HG02763 (cell line): ENCODE results near the gene ACSF3.
"Not testable (repeated sequence)": the region's sequence is repeated elsewhere in the genome, so short reads cannot be mapped to it uniquely, and the experiment has no call there.

Source experiments
- ATAC-seq: cut with Tn5 transposase; IDR thresholded peaks from one replicate; pipeline ENCODE4 v1.9.1; 2021; ENCODE audit warnings: mild to moderate bottlenecking, moderate library complexity; ENCODE audit not compliant: unreplicated experiment

ACSF3 gene

GRCh38 chr16:89172171-89172527, 78.5 kb downstream of the ACSF3 start:
- ATAC-seq, result no peak

- no peak for ATAC-seq
Measured at GRCh38 chr16:89172528-89173173, 79.0 kb downstream of the ACSF3 start.

GRCh38 chr16:89173174-89173921, 79.7 kb downstream of the ACSF3 start:
- ATAC-seq, result no peak

GRCh38 chr16:89174055-89174827, 80.6 kb downstream of the ACSF3 start:
- ATAC-seq, result no peak

GRCh38 chr16:89174877-89175276, 81.2 kb downstream of the ACSF3 start:
- no peak for ATAC-seq

GRCh38 chr16:89175280-89176146, 81.9 kb downstream of the ACSF3 start:
- ATAC-seq, result no peak

- ATAC-seq, result no peak
Measured at GRCh38 chr16:89176147-89176690, 82.6 kb downstream of the ACSF3 start.

- no peak for ATAC-seq
Measured at GRCh38 chr16:89176717-89177116, 83.1 kb downstream of the ACSF3 start.

GRCh38 chr16:89177501-89177900, 83.8 kb downstream of the ACSF3 start:
- ATAC-seq, result no peak

GRCh38 chr16:89178453-89179147, 84.9 kb downstream of the ACSF3 start:
- ATAC-seq, result no peak

- no peak for ATAC-seq
Measured at GRCh38 chr16:89179148-89179484, 85.5 kb downstream of the ACSF3 start.

GRCh38 chr16:89179656-89180315, 86.1 kb downstream of the ACSF3 start:
- no peak for ATAC-seq

- no peak for ATAC-seq
Measured at GRCh38 chr16:89183463-89183862, 89.8 kb downstream of the ACSF3 start.

GRCh38 chr16:89183975-89184676, 90.5 kb downstream of the ACSF3 start:
- ATAC-seq, result no peak

- ATAC-seq, result no peak
Measured at GRCh38 chr16:89184677-89184932, 91.0 kb downstream of the ACSF3 start.

- no peak for ATAC-seq
Measured at GRCh38 chr16:89184933-89185794, 91.5 kb downstream of the ACSF3 start.

GRCh38 chr16:89185887-89186592, 92.4 kb downstream of the ACSF3 start:
- not testable (repeated sequence) for ATAC-seq

- not testable (repeated sequence) for ATAC-seq
Measured at GRCh38 chr16:89186593-89187031, 93.0 kb downstream of the ACSF3 start.
